HG02884 (cell line): Measurements from ENCODE around the gene HGS.

Source experiments
- ATAC-seq: cut with Tn5 transposase; IDR thresholded peaks from one replicate; pipeline ENCODE4 v1.9.1; 2021; ENCODE audit warnings: mild to moderate bottlenecking, moderate library complexity; ENCODE audit not compliant: unreplicated experiment

Gene HGS

DNA sequence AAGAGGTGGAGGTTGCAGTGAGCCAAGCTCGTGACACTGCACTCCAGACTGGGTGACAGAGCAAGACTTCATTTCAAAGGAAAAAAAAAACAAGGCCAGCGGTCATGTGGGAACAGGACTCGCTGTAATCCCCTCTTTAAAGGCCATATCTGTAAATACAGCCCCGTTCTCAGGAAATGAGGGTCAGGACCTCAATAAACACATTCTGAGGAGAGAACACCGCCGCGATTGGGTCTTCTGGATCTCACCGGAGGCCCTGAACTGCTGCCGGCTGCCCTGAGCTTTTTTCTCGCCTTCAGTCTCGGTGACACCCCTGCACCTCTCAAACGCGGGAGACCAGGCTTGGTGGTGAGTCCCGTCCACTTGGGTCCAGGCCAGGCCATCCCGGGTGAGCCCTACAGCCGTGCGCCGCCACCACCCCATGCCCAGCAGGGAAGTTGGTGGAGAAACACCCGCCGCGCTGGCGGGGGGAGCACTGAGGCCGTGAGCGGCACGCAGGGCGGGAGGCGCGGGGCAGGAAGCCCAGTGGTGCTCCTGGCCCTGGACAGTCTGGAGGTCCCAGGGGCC, 56.7 kb downstream of the HGS start:
- no peak for ATAC-seq

GRCh38 chr17:81741049-81741593, 57.3 kb downstream of the HGS start:
- ATAC-seq, result no peak

- no peak for ATAC-seq
Observed at GRCh38 chr17:81741594-81742452, 58.0 kb downstream of the HGS start.
